HG03342 (cell line): ENCODE results near the gene OR2G6.
"Not testable (repeated sequence)": the region's sequence is repeated elsewhere in the genome, so short reads cannot be mapped to it uniquely, and the experiment has no call there.

Source experiments
- ATAC-seq: cut with Tn5 transposase; IDR thresholded peaks from one replicate; pipeline ENCODE4 v1.9.1; 2021; ENCODE audit warnings: mild to moderate bottlenecking, moderate library complexity; ENCODE audit not compliant: unreplicated experiment

Gene OR2G6

GRCh38 chr1:248507773-248508172 lies at the start of gene OR2G6:
OR2G6 (plus strand) TSS chr1:248508073; CDS start chr1:248521647, 13,574 bp downstream.
- ATAC-seq, result not testable (repeated sequence)

DNA sequence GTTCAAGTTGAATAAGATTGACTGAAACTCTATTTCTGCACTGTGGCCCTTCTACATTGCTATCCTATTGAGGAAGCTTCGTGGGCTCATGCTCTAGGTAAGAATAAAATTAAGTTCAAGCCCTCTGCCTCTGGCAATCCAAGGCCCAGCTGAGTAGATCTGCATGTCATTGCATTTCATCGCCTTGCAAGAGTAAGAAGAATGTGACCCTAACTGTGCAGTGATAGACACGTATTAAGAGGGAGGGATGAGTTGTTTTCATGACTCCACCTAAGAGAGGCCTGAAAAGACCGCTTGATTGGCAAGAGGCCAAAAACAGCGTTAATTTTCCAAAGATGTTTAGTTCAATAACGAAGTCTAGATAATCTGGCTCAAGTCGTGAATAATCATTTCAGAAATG lies 48.8 kb upstream of the OR2G6 start:
- not testable (repeated sequence) for ATAC-seq

- no peak for ATAC-seq
These were observed 36.7 kb upstream of the OR2G6 start for GRCh38 chr1:248471154-248471553.

- ATAC-seq, result not testable (repeated sequence)
These were observed 35.8 kb upstream of the OR2G6 start for GRCh38 chr1:248472111-248472510.

GRCh38 chr1:248473051-248473450 lies 34.8 kb upstream of the OR2G6 start, which contains the start of gene OR2T3:
OR2T3 (plus strand) TSS chr1:248473351; CDS start chr1:248473351, 0 bp downstream.
- not testable (repeated sequence) for ATAC-seq

DNA sequence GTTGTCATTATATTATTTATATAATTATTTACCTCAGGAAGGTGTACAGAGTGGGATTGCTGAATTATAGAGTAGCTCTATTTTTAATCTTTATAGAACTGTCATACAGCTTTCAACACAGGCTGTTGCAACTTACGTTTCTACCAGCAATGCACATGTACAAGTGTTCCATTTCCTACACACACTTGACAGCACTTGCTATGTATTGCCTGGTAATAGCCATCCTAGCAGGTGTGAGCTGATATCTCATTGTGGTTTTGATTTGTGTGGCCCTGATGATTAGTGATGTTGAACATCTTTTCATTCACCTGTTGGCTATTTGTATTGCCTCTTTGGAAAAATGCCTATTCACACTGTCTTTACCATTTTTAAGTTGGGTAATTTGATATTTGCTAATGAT lies 32.2 kb upstream of the OR2G6 start:
- peak; percentile 48 for ATAC-seq

DNA sequence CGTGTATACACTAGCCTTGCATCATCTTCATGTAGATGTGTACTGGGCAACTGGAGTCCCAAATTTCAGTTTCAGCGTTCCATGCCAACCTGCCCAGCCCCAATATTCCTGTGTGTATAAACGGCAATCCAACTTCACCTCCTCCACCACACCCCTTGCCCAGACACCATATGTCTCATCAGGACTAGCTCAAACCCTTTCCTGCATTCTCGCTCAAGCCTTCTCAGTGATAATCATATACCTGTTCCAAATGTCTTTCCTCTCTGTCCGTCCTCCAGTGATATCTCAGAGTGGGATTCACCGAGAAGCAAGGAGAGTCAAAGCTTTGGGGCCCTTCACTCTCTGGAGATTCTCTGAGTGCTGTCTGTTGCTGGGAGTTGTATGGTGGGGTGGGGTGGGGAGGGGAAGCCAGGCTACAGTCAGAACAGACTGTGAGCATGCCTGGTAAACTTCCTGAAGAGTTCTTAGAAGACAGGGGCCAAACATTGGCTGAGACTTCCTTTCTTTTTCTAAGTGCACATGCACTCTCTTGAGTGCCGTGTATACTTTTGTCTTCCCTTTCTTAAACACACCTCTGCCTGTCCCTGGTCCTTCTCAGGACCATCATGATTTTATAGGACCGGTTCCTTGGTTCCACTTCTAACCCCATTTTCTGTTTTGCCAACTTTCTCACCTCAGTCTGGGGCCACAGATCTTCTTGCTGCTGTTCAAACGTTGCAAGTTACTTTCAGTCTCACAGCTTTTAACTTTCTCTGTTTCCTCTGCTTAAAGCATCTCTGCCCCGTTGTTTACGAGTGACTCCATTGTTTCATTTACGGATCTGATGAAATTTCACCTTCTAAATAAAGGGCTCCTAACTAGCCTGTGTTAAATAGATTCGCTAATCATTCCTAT lies 25.9 kb upstream of the OR2G6 start:
- ATAC-seq, result peak; percentile 86

- not testable (repeated sequence) for ATAC-seq
These were observed 19.6 kb upstream of the OR2G6 start, which contains the start of gene OR2T5 for GRCh38 chr1:248488289-248488688. OR2T5 (plus strand) TSS chr1:248488589; CDS start chr1:248488589, 0 bp downstream.

DNA sequence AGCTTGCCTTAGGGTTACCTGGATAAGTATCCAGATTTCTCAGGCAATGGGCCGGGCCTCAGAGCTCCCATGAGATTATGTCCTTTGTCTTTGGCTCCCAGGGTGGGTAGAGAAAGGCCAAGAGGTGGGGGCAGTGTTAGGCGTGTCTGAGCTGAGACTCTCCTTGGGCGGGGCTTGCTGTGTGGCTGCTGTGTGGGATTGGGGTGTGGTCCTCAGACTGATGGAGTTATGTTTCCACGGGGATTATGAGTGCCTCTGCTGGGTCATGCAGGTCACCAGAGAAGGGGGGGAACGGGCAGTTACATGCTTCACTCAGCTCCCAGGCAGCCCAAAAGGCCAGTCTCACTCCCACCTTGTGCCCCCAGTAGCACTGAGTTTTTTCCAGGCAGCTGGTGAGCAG lies 11.2 kb upstream of the OR2G6 start:
- ATAC-seq, result not testable (repeated sequence)

DNA sequence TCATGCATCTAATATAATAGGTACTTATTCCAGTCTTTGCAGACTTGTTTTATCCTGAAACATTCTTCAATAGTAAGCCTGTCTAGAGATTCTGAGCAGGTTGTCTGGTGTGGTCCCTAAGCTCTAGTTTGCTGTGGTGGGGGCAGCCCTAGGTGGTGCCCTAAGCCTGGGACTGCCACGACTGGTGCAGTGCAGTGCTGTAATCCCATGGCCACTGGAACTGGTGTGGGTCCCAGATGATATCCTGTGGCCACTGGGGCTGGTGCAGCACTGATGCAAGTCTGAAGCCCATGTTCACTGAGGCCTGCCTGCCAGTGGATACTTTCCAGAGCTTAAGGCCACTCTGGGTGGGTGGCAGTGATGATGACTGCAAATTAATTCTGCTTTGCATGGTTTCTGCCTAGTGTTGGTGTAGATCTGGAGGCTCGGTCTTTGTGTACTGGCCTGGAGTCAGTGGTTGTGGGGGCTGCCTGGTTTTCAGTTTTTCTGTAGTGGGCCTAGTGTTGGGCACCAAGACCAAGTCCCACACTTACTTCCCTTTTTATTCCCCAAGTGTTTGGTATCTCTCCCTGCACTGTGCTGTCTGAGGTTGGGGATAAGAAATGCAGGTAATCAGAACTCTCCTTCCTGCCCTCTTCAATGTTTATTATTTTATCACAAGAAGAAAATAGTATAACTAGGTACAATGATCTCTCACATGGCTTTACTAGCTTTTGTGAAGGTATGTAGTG lies 7.4 kb upstream of the OR2G6 start:
- not testable (repeated sequence) for ATAC-seq

- not testable (repeated sequence) for ATAC-seq
These were observed 2.3 kb downstream of the OR2G6 start for GRCh38 chr1:248510217-248510616.

GRCh38 chr1:248521856-248522255 lies 14.0 kb downstream of the OR2G6 start:
- no peak for ATAC-seq

- not testable (repeated sequence) for ATAC-seq
These were observed 29.6 kb downstream of the OR2G6 start for GRCh38 chr1:248537449-248537848.

DNA sequence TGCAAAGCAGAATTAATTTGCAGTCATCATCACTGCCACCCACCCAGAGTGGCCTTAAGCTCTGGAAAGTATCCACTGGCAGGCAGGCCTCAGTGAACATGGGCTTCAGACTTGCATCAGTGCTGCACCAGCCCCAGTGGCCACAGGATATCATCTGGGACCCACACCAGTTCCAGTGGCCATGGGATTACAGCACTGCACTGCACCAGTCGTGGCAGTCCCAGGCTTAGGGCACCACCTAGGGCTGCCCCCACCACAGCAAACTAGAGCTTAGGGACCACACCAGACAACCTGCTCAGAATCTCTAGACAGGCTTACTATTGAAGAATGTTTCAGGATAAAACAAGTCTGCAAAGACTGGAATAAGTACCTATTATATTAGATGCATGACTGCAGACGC lies 39.5 kb downstream of the OR2G6 start:
- not testable (repeated sequence) for ATAC-seq

- ATAC-seq, result not testable (repeated sequence)
These were observed 43.2 kb downstream of the OR2G6 start for GRCh38 chr1:248551027-248551426.

DNA sequence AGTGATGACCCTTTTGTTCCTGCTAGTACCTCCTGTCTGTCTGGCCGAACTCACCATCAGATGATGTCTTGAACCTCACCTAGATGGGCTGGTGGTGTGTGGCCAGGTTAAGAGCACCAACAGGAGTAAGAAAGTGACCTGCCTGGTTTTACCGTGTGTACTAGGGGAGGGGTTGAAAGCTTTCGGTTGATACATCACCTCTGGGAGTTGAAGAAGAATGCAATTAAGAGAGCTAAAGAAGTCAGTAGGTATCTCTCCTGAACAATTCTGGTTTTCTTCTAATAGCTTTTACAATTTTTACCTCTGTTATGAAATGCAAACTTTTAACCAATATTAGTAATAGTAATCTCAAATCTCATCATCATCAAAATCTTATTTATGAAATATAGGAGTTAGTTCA lies 54.8 kb downstream of the OR2G6 start, which contains the start of gene OR2T29:
Gene OR2T29, minus strand, starts transcription at position 101 of the 400 bp plus-strand sequence. CDS start 3,281 bp downstream, outside the sequence.
- ATAC-seq, result not testable (repeated sequence)

GRCh38 chr1:248565530-248566373 lies 57.9 kb downstream of the OR2G6 start:
- peak; percentile 62 for ATAC-seq

DNA sequence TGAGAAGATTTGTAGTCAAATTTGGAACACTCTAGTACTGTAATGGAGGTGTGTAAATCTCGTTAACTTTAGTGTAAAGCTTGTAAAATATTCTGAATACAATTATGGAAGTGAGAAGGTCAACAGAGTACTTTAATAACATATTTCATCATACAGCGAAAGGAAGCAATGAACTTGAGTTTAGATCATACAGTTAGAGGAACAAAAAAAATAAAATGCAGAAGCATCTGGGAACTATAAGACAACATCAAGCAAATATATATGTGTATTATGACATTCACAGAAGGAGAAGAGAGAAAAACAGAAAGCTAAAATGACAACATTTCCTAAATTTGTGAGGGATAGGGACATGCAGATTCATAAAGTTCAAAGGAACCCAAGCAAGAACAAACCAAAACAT lies 61.2 kb downstream of the OR2G6 start:
- not testable (repeated sequence) for ATAC-seq

DNA sequence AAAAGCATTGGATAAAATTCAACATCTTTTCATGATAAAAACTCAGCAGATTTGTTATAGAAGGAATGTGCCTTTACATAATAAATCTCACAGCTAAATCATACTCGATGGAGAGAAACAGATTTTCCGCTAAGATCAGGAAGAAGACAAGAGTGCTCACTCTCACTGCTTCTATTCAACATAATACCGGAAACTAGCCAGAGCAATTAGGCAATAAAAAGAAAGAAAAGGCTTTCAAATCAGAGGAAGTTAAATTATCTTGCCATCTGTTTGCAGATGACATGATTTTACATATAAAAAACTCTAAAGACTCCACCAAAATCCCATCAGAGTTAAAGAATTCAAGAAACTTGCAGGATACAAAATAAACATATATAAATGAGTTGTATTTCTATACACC lies 62.9 kb downstream of the OR2G6 start:
- ATAC-seq, result not testable (repeated sequence)

DNA sequence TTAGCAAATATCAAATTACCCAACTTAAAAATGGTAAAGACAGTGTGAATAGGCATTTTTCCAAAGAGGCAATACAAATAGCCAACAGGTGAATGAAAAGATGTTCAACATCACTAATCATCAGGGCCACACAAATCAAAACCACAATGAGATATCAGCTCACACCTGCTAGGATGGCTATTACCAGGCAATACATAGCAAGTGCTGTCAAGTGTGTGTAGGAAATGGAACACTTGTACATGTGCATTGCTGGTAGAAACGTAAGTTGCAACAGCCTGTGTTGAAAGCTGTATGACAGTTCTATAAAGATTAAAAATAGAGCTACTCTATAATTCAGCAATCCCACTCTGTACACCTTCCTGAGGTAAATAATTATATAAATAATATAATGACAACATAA lies 64.2 kb downstream of the OR2G6 start:
- ATAC-seq, result peak; percentile 66
